IMR-90 (cell line): ENCODE data around the gene TBRG4. TPM values are rescaled to one million over a fixed set of nuclear protein-coding genes. Genes with fewer than 3 reads are reported as not detected.

Experiments used
- ATAC-seq: fragments of 200-7000 bp; cut with Tn5 transposase; 2 replicates; pipeline ENCODE4 v1.9.1; 2020; ENCODE audit warnings: low read depth, mild to moderate bottlenecking, moderate library complexity
- BruUV-seq: library from RNA; stranded (reverse); fragments of 400-500 nt; replicated peaks from 2 replicates; lab custom pipeline; 2021; lab: Mats Ljungman, UMichigan
- CTCF ChIA-PET: fragments of 300-600 bp; formaldehyde crosslinking; extraction: SDS; loops from one replicate; lab custom pipeline; 2021; ENCODE audit warnings: antibody characterized with exemption; lab: Yijun Ruan, JAX
- POLR2A ChIA-PET: fragments of 300-600 bp; sonication (Branson Sonifier 250); formaldehyde crosslinking; loops from one replicate; lab custom pipeline; 2022; ENCODE audit warnings: antibody characterized with exemption; ENCODE audit not compliant: unreplicated experiment; lab: Charles Lee
- DNase-seq: peaks from one replicate; pipeline ENCODE4 v3.0.0; 2013
- H2AFZ ChIP-seq: replicated peaks from 2 replicates; pipeline ENCODE3; 2013; ENCODE audit warnings: low read length, mild to moderate bottlenecking; ENCODE audit not compliant: poor library complexity
- H2AK5ac ChIP-seq: 2 replicates; pipeline ENCODE4 v1.6.1; 2013; ENCODE audit warnings: low read depth, low read length, inconsistent platforms
- H2AK9ac ChIP-seq: replicated peaks from 2 replicates; pipeline ENCODE3; 2013; ENCODE audit warnings: mild to moderate bottlenecking, low read depth, low read length, moderate library complexity; ENCODE audit not compliant: poor library complexity
- H2BK120ac ChIP-seq: 2 replicates; pipeline ENCODE4 v1.6.1; 2013; ENCODE audit warnings: low read depth, low read length, inconsistent platforms
- H2BK15ac ChIP-seq: 3 replicates; pipeline ENCODE4 v1.6.1; 2013; ENCODE audit warnings: low read depth, low read length, inconsistent platforms
- H2BK20ac ChIP-seq: 2 replicates; pipeline ENCODE4 v1.6.1; 2013; ENCODE audit warnings: low read depth, mild to moderate bottlenecking, inconsistent platforms, low read length, moderate library complexity
- H2BK5ac ChIP-seq: 2 replicates; pipeline ENCODE4 v1.6.1; 2013; ENCODE audit warnings: mild to moderate bottlenecking, low read depth, low read length, inconsistent platforms; ENCODE audit not compliant: poor library complexity, severe bottlenecking
- H3K14ac ChIP-seq: replicated peaks from 2 replicates; pipeline ENCODE4 v1.6.1; 2013; ENCODE audit warnings: low read depth, low read length, inconsistent platforms
- H3K18ac ChIP-seq: 2 replicates; pipeline ENCODE4 v1.6.1; 2013; ENCODE audit warnings: low read depth, low read length, control low read depth
- H3K23ac ChIP-seq: 2 replicates; pipeline ENCODE4 v1.6.1; 2013; ENCODE audit warnings: low read depth, low read length, inconsistent platforms
- H3K27ac ChIP-seq: 2 replicates; pipeline ENCODE4 v1.5.1; 2013; ENCODE audit warnings: mild to moderate bottlenecking, control low read depth, low read length; ENCODE audit not compliant: insufficient read depth
- H3K27me3 ChIP-seq: 2 replicates; pipeline ENCODE4 v1.6.1; 2013; ENCODE audit warnings: low read length; ENCODE audit not compliant: control insufficient read depth, insufficient read depth
- H3K36me3 ChIP-seq: 2 replicates; pipeline ENCODE4 v1.6.1; 2013; ENCODE audit warnings: low read length, mixed read lengths; ENCODE audit not compliant: control insufficient read depth, insufficient read depth
- H3K4ac ChIP-seq: 2 replicates; pipeline ENCODE4 v1.6.1; 2013; ENCODE audit warnings: low read depth, low read length, inconsistent platforms
- H3K4me1 ChIP-seq: 2 replicates; pipeline ENCODE4 v1.6.1; 2013; ENCODE audit warnings: low read length, mixed read lengths; ENCODE audit not compliant: control insufficient read depth, insufficient read depth
- H3K4me2 ChIP-seq: 2 replicates; pipeline ENCODE4 v1.6.1; 2013; ENCODE audit warnings: low read depth, mild to moderate bottlenecking, control low read depth, low read length, moderate library complexity
- H3K4me3 ChIP-seq: 2 replicates; pipeline ENCODE4 v1.5.1; 2013; ENCODE audit warnings: low read depth, mild to moderate bottlenecking, control low read depth, low read length, moderate library complexity; ENCODE audit not compliant: insufficient read depth
- H3K56ac ChIP-seq: 2 replicates; pipeline ENCODE4 v1.6.1; 2013; ENCODE audit warnings: low read length, inconsistent platforms; ENCODE audit not compliant: insufficient read depth; ENCODE audit errors: extremely low read depth
- H3K79me1 ChIP-seq, 2 experiments: 2 replicates each; pipeline ENCODE4 v1.6.1; 2013; ENCODE audit warnings: low read length in 2 of 2, inconsistent platforms in 1 of 2, low read depth in 1 of 2
- H3K9ac ChIP-seq: 2 replicates; pipeline ENCODE4 v1.6.1; 2013; ENCODE audit warnings: low read depth, low read length, control low read depth
- H3K9me1 ChIP-seq: 2 replicates; pipeline ENCODE4 v1.6.1; 2013; ENCODE audit warnings: low read length, inconsistent platforms; ENCODE audit not compliant: insufficient read depth
- H3K9me3 ChIP-seq: 2 replicates; pipeline ENCODE4 v1.6.1; 2013; ENCODE audit warnings: low read length; ENCODE audit not compliant: control insufficient read depth, insufficient read depth
- H4K20me1 ChIP-seq: 2 replicates; pipeline ENCODE4 v1.6.1; 2013; ENCODE audit warnings: low read length, inconsistent platforms; ENCODE audit not compliant: insufficient read depth
- H4K5ac ChIP-seq: 2 replicates; pipeline ENCODE4 v1.6.1; 2013; ENCODE audit warnings: mild to moderate bottlenecking, low read depth, low read length, control low read depth
- H4K8ac ChIP-seq, 2 experiments: 2 replicates each; pipeline ENCODE4 v1.6.1; 2013; ENCODE audit warnings: low read depth in 2 of 2, low read length in 2 of 2, control low read depth in 1 of 2, inconsistent platforms in 1 of 2
- H4K91ac ChIP-seq: 2 replicates; pipeline ENCODE4 v1.6.1; 2013; ENCODE audit warnings: low read depth, low read length, inconsistent platforms; ENCODE audit not compliant: insufficient read depth
- CEBPB ChIP-seq: IDR thresholded peaks from 2 replicates; pipeline ENCODE4 v1.6.1; 2012; ENCODE audit warnings: low read depth, low read length, improper control_type of control experiment
- CHD1 ChIP-seq: IDR thresholded peaks from 2 replicates; pipeline ENCODE4 v1.6.1; 2012; ENCODE audit warnings: low read depth, low read length, improper control_type of control experiment
- FOS ChIP-seq: fragments of 150-350 bp; IDR thresholded peaks from 2 replicates; pipeline ENCODE4 v1.6.1; 2016; ENCODE audit warnings: low read depth, low read length
- MAFK ChIP-seq: IDR thresholded peaks from 2 replicates; pipeline ENCODE4 v1.6.1; 2012; ENCODE audit warnings: low read depth, low read length, improper control_type of control experiment
- MAZ ChIP-seq: IDR thresholded peaks from 2 replicates; pipeline ENCODE4 v1.6.1; 2012; ENCODE audit warnings: low read depth, mild to moderate bottlenecking, low read length, improper control_type of control experiment, moderate library complexity, borderline replicate concordance
- MXI1 ChIP-seq: IDR thresholded peaks from 2 replicates; pipeline ENCODE4 v1.6.1; 2012; ENCODE audit warnings: low read depth, mild to moderate bottlenecking, low read length, moderate library complexity, borderline replicate concordance
- NFE2L2 ChIP-seq: fragments of 150-350 bp; IDR thresholded peaks from 2 replicates; pipeline ENCODE4 v1.6.1; 2016; ENCODE audit warnings: low read depth, mild to moderate bottlenecking, low read length
- POLR2A ChIP-seq: IDR thresholded peaks from 2 replicates; pipeline ENCODE4 v1.6.1; 2012; ENCODE audit warnings: mild to moderate bottlenecking, low read depth, low read length
- RAD21 ChIP-seq: IDR thresholded peaks from 2 replicates; pipeline ENCODE4 v1.6.1; 2012; ENCODE audit warnings: low read length, improper control_type of control experiment
- RFX5 ChIP-seq: IDR thresholded peaks from 2 replicates; pipeline ENCODE4 v1.8.0; 2012; ENCODE audit warnings: low read depth, mild to moderate bottlenecking, low read length, moderate library complexity
- SMC3 ChIP-seq: fragments of 150-350 bp; IDR thresholded peaks from 2 replicates; pipeline ENCODE4 v1.6.1; 2016; ENCODE audit warnings: low read depth, mild to moderate bottlenecking, antibody characterized with exemption, low read length, moderate library complexity
- WGBS, 2 experiments: methylation state at CpG; one replicate each; pipeline versions ENCODE4 v1.1.5 to v1.1.7; 2013; ENCODE audit warnings: missing lambda C conversion rate in 2 of 2; ENCODE audit not compliant: insufficient read length in 1 of 2; ENCODE audit errors: extremely low coverage in 2 of 2; 5-methylcytosine and 5-hydroxymethylcytosine counted together
- dilution Hi-C: fragments of 300-500 bp; cut with HindIII; formaldehyde crosslinking; loops from one replicate; pipeline ENCODE4 v1.14.3; 2018; ENCODE audit warnings: low sequenced_read_pairs; ENCODE audit not compliant: unreplicated experiment
- in situ Hi-C: fragments of 300-500 bp; cut with MboI; formaldehyde crosslinking; loops from 3 replicates; pipeline ENCODE4 v1.14.3; 2019; ENCODE audit warnings: low sequenced_read_pairs, inconsistent platforms, mixed read lengths
- intact Hi-C: fragments of 100-400 bp; cut with micrococcal nuclease; formaldehyde crosslinking; loops from 2 replicates; pipeline ENCODE4 v1.10.0; 2022
- polyA plus RNA-seq, 3 experiments: library from polyadenylated mRNA; depleted of rRNA; stranded (reverse); fragments of >200 nt; gene quantifications; 2 replicates each; pipeline ENCODE4 v1.2.3, GENCODE V29; 2012; ENCODE audit warnings: low replicate concordance in 1 of 3
- total RNA-seq: library from RNA; depleted of rRNA; stranded (reverse); fragments of >200 nt; gene quantifications from 2 replicates; pipeline ENCODE4 v1.2.3, GENCODE V29; 2012
- TF ChIP-seq, protein P1 (sequence below): conservative IDR thresholded peaks from 2 replicates; pipeline ENCODE4 v1.5.1; 2012; ENCODE audit warnings: mild to moderate bottlenecking, low read depth, low read length, improper control_type of control experiment
- TF ChIP-seq, protein P2 (sequence below): fragments of 150-350 bp; IDR thresholded peaks from 2 replicates; pipeline ENCODE4 v1.6.1; 2017; ENCODE audit warnings: mild to moderate bottlenecking, antibody characterized with exemption, low read length, low read depth
- TF ChIP-seq, protein P3 (sequence below): fragments of 150-350 bp; IDR thresholded peaks from 2 replicates; pipeline ENCODE4 v1.6.1; 2016; ENCODE audit warnings: low read depth, mild to moderate bottlenecking, low read length, moderate library complexity, borderline replicate concordance

The TBRG4 gene
- total and polyA plus RNA-seq, 2 of the 4 experiments (the other 2 are of a cell fraction) = 71.6 to 77.6 TPM

DNA sequence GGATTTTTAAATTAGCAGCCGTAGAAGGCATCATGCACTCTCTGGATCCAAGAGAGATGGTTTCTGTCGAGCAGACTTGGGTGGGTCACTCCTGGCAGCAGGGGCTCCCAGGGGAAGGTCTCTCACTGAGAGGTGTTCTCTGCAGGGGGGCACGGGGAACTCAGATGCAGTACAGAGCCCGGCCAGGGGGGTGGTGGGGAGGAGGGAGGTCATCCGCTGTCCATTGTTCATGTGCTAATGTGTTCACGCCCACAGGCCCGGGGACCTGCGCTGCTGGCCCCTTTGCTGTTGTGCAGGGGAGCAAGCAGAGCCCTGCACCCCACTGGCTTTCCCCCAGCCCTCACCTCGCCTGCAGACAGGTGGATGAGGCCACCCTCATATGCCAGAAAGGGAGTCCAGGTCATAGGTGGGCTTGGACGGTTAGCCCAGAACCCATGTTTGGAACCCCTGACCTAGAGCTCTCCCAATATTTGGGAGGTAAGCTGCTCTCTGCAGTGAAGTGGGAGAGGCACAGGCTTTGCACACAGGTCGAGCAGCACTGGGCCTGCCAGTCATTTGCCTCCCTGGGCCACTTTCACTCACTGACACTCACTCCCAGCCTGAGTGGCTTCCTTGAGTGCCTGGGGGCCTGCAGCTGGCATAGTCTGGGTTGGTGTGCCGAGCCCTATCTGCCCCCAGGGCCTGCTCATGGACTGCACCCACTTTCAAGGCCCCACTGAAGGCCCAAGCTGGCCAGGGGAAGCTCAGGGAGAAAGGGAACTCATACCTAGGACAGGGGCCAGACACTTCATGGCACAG is 12.6 kb upstream of the TBRG4 start:
- Histone ChIP-seq H2AK5ac (no peak overlapping the region), H3K9ac (no peak overlapping the region), H3K23ac (no peak overlapping the region), H3K4ac (no peak overlapping the region), H3K56ac (no peak overlapping the region), H3K27ac (no peak overlapping the region), H2AK9ac (no peak overlapping the region), H2BK120ac (no peak overlapping the region), H4K20me1 (no peaks in the 10 kb centered on the region), H3K4me1 (no peaks in the 10 kb centered on the region), H2BK15ac (no peak overlapping the region), H2BK20ac (no peak overlapping the region), H3K4me2 (no peak overlapping the region), H3K27me3 (peaks cover 17% of the 10 kb centered on the region), H3K9me1 (no peaks in the 10 kb centered on the region), H2AFZ (no peak overlapping the region), H4K5ac (no peak overlapping the region), H4K91ac (no peak overlapping the region), H4K8ac (no peak overlapping the region), H3K9me3 (no peaks in the 10 kb centered on the region), H3K36me3 (no peaks in the 10 kb centered on the region), H3K4me3 (no peak overlapping the region), H3K79me1 (no peaks in the 10 kb centered on the region), H2BK5ac (no peak overlapping the region), H3K14ac (no peak overlapping the region), H3K18ac (no peak overlapping the region)
- 46% methylated on average over 4 of the region's 12 CpGs; no CpG with 5 or more reads in 1 of the 2 experiments for WGBS, 2 experiments
- ATAC-seq (no peak), DNase-seq (no peak)
- in situ Hi-C loops = no loop called here
- ChIA-PET CTCF (interaction anchor here (0.6 kb wide), 1 partner anchor 1061 kb away, joined by 3 read pairs; no protein-coding TSS in a partner anchor), POLR2A (no interaction called here)
- TF ChIP-seq FOS = no peak
- no peak for TF ChIP-seq CEBPB
- TF ChIP-seq POLR2A = no peak
- no peak for TF ChIP-seq NFE2L2
- no peak for TF ChIP-seq RFX5
- TF ChIP-seq SMC3 = no peak
- TF ChIP-seq, protein P1, sequence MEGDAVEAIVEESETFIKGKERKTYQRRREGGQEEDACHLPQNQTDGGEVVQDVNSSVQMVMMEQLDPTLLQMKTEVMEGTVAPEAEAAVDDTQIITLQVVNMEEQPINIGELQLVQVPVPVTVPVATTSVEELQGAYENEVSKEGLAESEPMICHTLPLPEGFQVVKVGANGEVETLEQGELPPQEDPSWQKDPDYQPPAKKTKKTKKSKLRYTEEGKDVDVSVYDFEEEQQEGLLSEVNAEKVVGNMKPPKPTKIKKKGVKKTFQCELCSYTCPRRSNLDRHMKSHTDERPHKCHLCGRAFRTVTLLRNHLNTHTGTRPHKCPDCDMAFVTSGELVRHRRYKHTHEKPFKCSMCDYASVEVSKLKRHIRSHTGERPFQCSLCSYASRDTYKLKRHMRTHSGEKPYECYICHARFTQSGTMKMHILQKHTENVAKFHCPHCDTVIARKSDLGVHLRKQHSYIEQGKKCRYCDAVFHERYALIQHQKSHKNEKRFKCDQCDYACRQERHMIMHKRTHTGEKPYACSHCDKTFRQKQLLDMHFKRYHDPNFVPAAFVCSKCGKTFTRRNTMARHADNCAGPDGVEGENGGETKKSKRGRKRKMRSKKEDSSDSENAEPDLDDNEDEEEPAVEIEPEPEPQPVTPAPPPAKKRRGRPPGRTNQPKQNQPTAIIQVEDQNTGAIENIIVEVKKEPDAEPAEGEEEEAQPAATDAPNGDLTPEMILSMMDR = no peak
- TF ChIP-seq, protein P2, sequence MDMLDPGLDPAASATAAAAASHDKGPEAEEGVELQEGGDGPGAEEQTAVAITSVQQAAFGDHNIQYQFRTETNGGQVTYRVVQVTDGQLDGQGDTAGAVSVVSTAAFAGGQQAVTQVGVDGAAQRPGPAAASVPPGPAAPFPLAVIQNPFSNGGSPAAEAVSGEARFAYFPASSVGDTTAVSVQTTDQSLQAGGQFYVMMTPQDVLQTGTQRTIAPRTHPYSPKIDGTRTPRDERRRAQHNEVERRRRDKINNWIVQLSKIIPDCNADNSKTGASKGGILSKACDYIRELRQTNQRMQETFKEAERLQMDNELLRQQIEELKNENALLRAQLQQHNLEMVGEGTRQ = no peak
- TF ChIP-seq MAFK = no peak
- no peak for TF ChIP-seq MAZ
- no peak for TF ChIP-seq RAD21
- TF ChIP-seq, protein P3, sequence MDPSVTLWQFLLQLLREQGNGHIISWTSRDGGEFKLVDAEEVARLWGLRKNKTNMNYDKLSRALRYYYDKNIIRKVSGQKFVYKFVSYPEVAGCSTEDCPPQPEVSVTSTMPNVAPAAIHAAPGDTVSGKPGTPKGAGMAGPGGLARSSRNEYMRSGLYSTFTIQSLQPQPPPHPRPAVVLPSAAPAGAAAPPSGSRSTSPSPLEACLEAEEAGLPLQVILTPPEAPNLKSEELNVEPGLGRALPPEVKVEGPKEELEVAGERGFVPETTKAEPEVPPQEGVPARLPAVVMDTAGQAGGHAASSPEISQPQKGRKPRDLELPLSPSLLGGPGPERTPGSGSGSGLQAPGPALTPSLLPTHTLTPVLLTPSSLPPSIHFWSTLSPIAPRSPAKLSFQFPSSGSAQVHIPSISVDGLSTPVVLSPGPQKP = no peak
- no peak for TF ChIP-seq MXI1
- TF ChIP-seq CHD1 = no peak
- dilution Hi-C loops = no loop called here
- no TSS peak for BruUV-seq
- intact Hi-C loops = no loop called here
